GM12873 (cell line): Measurements from ENCODE around the gene RABIF.

Source experiments
- CTCF ChIP-seq: IDR thresholded peaks from 2 replicates; pipeline ENCODE4 v1.5.1; 2012; ENCODE audit warnings: low read depth, mild to moderate bottlenecking, moderate library complexity, low read length, control low read depth; ENCODE audit not compliant: insufficient read depth; ENCODE audit errors: missing control alignments

RABIF gene

GRCh38 chr1:202923533-202923932 is 34.6 kb upstream of the RABIF start:
- no peak for TF ChIP-seq CTCF

GRCh38 chr1:202919615-202920014 is 30.7 kb upstream of the RABIF start:
- TF ChIP-seq CTCF = no peak

- TF ChIP-seq CTCF = no peak
These were observed 26.2 kb upstream of the RABIF start for GRCh38 chr1:202915146-202915545.

GRCh38 chr1:202909494-202909893 is 20.5 kb upstream of the RABIF start:
- no peak for TF ChIP-seq CTCF

GRCh38 chr1:202908998-202909397 is 20.0 kb upstream of the RABIF start:
- TF ChIP-seq CTCF = no peak

GRCh38 chr1:202905331-202905730 is 16.4 kb upstream of the RABIF start:
- no peak for TF ChIP-seq CTCF

- no peak for TF ChIP-seq CTCF
These were observed 12.6 kb upstream of the RABIF start for GRCh38 chr1:202901555-202901954.
